NCI-H1694 treated with DMSO at 0.1 percent for 48 hours (cell line): ENCODE data around the gene NR1H3.
"Not testable (repeated sequence)": the region's sequence is repeated elsewhere in the genome, so short reads cannot be mapped to it uniquely, and the experiment has no call there.

ENCODE experiments used
- DNase-seq: peaks from one replicate; lab custom pipeline; 2025; lab: John Stamatoyannopoulos, UW

The NR1H3 gene

DNA sequence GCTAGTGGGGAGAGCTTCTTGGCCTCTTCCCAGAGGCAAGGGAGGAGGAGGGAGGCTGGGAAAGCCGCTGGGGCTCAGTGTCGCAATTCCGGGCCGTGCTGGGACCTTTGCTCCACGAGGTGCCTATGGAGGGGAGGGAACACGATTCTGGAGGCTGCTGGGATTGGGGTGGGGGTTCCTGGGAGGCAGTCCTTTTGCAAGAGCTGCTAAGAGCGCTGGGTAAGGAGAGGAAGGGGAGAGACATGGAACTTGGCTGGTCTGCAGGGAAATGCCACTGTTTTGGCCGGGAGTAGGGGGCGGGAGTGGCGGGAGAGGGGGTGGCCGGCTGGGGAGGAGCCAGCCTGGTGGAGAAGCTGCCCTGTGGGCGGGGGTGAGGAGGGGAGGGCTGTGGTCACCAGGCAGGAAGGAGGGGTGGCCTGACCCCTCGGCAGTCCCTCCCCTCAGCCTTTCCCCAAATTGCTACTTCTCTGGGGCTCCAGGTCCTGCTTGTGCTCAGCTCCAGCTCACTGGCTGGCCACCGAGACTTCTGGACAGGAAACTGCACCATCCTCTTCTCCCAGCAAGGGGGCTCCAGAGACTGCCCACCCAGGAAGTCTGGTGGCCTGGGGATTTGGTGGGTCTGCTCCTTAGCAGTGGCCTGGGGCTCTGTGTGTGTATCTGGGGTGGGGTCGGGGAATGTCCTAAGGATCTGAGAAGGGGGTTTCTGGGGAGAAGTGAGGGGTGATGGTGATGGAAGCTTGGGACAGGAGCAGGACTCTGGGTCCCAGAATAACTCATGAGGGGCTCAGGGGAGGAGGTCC lies at the start of gene NR1H3:
Gene NR1H3, plus strand, starts transcription at position 480 of the 800 bp plus-strand sequence. CDS start 1,221 bp downstream, outside the sequence.
- DNase-seq = no peak

DNA sequence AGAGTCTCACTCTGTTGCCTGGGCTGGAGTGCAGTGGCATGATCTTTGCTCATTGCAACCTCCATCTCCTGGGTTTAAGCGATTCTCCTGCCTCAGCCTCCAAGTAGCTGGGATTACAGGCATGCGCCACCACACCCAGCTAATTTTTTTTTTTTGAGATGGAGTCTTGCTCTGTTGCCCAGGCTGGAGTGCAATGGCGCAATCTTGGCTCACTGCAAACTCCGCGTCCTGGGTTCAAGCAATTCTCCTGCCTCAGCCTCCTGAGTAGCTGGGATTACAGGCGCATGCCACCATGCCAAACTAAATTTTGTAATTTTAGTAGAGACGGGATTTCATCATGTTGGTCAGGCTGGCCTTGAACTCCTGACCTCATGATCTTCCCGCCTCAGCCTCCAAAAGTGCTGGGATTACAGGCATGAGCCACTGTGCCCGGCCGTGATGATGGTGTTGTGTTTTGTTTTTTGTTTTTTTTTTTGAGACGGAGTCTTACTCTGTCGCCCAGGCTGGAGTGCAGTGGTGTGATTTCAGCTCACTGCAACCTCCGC lies 49.7 kb upstream of the NR1H3 start:
- DNase-seq = not testable (repeated sequence)

DNA sequence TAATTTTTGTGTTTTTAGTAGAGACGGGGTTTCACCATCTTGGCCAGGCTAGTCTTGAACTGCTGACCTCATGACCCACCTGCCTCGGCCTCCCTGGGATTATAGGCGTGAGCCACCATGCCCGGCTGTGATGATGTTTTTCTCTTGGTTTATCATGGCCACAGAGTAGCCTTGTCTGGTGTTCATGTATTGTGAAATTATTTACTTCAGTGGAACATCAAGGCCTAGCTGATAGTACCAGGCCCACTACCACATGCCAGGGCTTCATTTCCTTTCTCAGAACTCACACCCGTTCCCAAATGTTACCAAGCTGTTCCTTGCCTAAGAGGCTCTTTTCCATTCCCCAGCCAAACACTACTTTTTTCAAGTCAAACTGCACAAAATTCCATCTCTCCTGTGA lies 49.2 kb upstream of the NR1H3 start:
- no peak for DNase-seq

DNA sequence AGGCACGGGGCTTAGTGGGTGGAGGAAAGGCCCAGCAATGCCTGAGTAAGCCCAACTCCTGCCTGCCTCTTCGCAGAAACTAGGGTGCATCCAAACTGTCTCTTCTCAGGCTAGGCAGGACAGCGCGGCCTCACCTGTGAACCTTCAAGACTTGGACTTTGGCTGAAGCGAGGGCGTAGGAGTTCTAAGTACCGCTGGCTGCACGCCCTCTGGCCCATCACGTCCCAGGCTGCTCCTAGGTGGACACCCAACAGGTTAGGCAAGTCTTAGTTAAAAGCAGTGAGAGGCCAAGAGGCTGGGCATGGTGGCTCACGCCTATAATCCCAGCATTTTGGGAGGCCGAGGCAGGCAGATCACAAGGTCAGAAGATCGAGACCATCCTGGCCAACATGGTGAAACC lies 44.9 kb upstream of the NR1H3 start:
- DNase-seq = no peak

DNA sequence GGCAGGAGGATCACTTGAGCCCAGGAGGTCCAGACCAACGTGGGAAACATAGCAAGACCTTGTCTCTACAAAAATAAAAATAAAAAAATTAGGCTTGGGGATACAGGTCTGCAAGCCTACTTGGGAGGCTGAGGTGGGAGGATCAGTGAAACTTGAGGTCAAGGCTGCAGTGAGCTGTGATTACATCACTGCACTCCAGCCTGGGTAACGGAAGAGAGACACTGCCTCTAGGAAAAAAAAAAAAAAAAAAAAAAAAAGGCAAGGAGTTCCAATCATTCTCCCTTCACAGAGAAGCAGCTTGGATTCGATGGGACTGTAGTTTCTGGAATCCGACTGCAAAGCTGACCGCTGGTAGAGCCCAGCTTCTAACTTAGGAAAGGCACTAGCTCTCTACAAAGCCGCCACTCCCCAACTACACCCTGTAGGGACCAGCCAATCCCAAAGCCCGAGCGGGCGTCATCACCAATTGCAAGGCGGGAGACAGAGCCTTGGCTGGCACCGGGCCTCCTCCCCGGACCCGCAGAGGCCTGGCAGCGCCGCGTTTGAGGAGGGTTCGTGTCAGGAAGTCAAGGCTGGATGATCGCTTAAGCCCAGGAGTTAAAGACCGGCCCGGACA lies 43.7 kb upstream of the NR1H3 start:
- peak; percentile 74 for DNase-seq

DNA sequence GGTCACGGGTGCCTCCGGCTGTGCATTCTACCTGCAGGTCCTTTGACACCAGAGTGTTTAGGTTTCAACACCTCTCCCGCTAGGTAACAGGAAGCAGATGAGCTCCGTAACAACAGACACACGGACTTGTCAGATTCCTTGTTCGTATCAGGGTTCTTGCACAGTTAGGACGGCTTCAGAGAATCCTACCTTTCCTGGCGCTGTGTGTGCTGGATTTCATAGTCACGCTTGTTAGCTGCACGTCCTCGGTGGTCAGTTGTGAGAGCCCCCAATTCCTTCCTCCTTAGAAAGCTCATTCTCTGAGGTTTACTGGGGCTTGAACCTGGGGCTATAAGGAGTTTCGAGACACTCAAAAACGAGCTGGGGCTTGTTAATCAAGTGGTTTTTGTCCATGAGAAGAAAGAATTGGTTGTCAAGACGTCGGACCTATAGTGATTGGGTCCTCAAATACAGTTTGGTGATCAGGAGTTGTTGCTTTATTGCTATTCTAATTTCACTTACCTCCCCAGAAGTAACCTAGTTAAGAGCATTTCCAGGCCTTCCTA lies 42.4 kb upstream of the NR1H3 start:
- no peak for DNase-seq

DNA sequence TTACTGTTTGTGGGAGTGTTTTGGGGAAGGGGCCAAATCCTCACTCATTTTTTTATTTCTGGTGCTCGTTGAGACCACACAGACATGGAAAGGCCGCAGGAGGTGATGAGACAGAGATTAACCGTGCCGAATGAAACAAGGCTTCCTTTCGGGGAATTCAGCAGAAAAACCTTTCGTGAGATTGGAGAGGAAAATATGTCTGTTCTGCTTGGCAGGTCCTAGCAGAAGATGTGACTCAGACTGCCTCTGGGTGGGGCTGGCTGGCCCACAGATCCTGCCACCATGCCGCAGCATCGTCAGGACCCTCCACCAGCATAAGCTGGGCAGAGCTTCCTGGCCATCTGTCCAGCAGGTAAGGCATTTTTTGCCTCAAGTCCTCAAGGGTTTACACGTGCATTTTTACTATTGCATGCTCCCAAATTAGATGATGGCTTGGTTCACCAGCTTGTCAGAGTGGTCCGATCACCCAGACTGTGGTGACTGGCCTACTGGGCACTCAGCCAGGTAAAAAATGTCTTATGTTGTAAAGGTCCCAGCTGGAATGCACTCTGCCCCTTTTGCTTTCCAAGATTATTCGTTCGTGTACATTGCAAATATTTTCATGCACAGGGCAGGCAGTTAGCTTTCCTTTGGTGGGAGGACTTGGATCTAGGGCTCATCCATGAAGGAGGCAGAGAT lies 41.5 kb upstream of the NR1H3 start:
- peak; percentile 19 for DNase-seq

DNA sequence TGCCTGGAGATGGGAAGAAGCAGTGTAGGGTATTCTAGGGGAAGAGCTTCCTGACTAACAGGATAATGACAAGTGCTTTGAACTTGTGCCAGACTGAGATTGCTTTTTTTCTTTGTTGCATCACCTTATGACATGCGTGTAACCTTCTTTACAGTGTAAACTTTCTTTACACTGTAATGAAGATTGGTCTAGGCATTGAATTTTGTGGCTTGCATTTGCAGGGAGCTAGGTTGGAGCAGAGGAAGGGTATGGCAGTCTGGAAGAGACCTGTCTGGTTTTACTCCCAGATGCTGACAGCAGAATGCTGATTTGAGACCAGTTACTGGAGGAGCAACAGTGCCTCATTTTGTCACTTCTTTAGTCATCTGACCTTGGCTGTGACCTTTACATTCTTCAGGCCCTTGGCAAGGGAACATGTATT lies 37.4 kb upstream of the NR1H3 start:
- no peak for DNase-seq

DNA sequence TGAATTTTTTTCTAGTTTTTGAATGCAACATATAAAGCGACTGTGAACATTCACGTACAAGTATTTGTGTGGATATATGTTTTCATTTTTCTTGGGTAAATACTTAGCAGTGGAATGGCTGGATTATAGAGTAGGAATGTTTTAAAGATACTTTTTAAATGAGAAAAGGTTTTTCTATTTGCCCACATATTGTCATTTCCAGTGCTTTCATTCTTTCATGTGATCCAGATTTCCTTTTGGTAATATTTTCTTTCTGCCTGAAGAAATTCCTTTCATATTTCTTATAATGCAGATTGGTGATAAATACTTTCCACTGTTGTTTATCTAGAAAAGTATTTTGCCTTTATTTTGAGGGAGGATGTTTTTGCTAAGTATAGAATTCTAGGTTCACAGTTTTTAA lies 35.1 kb upstream of the NR1H3 start:
- no peak for DNase-seq

DNA sequence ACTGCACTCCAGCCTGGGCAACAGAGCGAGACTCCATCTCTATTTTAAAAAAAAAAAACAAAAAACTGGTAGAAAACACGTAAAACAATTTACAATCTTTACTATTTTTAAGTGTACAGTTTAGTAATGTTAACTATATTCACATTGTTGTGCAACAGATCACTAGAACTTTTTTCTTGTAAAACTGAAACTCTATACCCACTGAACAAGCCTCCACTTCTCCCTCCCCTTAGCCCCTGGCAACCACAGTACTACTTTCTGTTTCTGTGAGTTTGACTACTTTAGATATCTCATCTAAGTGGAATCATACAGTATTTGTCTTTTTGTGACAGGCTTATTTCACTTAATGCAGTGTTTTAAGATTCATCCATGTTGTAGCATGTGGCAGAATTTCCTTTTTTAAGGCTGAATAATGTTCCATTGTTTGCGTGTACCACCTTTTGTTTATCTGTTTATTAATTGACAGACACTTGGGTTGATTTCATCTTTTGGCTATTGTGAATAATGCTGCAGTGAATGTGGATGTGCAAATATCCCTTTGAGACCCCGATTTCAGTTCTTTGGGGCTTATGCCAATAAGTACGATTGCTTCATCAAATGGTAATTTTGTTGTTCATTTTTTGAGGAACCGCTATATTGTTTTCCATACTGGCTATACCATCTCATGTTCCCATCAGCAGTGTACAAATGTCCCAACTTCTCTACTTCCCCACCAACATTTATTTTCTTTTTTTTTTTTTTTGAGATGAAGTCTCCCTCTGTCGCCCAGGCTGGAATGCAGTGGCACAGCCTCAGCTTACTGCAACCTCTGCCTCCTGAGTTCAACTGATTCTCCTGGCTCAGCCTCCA lies 32.0 kb upstream of the NR1H3 start:
- DNase-seq = no peak

DNA sequence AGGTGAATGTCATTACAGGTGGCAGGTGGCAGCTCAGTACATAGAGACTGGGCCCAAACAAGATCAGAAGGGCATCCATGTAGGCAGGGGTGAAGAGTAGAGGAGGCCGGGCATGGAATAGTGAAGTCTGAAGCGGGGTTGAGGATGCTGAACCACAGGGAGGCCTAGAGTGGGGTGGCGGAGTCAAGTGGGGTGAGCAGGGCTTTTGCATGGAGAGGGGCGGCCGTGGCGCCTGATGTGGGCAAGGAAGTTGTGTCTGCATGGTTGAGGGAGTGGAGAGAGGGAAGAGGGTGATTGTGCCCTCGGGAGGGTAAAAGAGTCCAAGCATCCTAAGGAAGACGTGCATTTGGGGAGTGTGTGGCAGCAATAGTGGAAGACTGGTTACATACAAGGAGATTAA lies 28.6 kb upstream of the NR1H3 start:
- DNase-seq = no peak

DNA sequence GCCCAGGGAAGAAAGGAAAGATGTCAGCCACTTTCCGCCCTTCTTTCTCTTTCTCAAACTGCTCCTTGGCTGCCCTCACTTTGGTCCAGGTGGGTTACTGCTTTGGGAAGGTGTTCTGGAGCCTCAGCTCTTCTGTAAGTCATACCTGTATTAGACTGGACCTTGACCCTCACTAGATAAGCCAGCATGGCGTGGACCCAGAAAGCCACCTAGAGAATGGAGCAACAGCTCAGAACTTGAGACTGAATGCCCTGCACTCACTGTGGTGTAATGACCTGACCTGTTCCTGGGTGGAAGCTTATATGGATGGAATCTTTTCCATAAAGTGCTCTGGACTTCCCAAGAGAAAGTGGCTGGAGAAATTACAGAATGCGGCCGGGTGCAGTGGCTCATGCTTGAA lies 24.7 kb upstream of the NR1H3 start:
- no peak for DNase-seq

DNA sequence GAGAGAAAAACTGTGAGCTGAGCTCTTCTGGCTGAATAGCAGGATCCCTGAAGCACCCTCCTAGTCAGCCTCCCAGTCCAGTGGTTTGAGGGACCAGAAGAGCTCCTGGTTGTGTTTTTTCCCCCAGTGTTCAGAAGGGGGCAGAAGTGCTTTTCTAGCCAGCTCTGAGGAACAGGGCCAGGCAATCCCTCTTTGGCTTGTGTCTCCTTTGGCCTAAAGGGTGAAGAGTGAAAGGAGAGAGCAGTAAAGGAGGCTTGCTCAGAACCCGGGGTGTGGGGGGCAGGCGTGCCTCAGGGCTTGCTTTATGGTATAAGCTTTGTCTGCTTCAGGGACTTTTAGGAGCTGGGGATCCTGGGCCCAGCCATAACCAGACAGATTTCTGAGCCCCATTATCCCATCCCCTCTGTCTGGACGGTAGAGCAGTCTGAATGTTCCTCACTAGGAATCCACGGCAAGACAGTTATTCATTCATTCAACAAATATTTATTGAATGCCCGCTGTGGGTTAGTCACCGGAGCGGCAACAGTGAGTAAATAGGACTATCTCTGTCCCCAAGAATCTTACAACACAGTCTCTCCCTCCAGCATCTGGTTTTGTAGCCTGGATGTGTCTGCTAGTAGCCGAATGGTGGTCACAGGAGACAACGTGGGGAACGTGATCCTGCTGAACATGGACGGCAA lies 23.7 kb upstream of the NR1H3 start:
- no peak for DNase-seq

DNA sequence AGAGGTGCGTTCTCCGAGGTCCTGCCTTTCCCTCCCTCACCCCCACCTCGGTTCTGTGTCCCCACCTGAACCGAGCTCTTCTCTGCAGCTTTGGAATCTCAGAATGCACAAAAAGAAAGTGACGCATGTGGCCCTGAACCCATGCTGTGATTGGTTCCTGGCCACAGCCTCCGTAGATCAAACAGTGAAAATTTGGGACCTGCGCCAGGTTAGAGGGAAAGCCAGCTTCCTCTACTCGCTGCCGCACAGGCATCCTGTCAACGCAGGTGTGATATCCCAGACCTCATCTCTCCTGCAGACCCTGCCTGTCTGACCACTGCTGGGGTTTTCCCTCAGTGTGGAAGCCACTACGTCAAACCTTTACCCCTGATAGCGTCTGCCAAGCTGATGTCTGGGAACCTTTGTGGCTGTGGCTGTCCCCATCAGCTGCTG lies 23.1 kb upstream of the NR1H3 start:
- no peak for DNase-seq

DNA sequence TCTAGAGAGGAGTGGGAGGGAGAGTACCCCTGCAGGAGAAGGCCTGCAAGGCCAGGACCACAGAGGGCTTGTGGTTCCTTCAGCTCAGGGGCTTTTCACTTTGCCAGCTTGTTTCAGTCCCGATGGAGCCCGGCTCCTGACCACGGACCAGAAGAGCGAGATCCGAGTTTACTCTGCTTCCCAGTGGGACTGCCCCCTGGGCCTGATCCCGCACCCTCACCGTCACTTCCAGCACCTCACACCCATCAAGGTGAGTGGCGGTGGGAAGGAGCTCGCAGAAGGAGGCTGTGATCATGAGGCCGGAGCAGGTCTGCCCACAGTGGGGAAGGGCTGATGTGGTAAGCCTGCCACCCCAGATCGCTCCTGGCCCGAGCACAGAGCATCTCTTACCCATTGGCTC lies 22.6 kb upstream of the NR1H3 start:
- DNase-seq = no peak

DNA sequence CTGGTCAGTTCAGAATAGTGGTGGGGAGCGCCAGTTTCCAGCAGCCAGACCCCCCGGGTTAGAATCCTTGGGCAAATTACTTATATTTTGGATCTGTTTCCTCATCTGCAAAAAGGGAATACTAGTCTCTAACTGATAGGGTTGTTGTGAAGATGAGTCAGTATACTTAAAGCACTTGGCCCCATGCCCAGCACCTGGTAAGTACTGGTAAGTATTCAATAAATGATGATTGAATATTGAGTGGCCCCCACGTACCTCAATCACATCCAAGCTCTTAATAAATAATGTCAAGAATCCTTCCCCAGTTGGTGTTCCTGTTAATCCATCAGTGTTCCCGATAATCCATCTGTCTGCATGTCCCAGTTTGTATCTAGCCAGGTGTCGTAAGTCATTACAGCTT lies 21.3 kb upstream of the NR1H3 start:
- DNase-seq = no peak

DNA sequence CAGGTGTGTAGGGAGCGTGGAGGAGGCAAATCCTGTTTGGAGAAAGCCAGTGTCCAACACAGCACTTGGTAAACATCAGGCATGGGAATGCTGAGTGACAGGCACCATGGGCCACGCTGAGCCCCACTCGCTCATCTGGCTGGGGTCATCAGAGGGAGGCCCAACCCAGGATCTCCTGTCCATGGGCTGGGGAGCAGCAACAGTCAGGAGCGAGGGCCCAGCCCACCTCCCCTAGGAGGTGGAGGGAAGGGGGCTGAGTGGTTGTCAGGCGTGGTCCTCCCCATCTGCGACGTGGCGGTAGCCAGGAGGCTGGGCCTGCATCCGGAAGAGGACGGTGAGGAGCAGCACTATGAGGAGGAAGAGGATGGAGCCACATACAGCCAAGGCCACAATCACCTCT lies 17.9 kb upstream of the NR1H3 start:
- DNase-seq = no peak

DNA sequence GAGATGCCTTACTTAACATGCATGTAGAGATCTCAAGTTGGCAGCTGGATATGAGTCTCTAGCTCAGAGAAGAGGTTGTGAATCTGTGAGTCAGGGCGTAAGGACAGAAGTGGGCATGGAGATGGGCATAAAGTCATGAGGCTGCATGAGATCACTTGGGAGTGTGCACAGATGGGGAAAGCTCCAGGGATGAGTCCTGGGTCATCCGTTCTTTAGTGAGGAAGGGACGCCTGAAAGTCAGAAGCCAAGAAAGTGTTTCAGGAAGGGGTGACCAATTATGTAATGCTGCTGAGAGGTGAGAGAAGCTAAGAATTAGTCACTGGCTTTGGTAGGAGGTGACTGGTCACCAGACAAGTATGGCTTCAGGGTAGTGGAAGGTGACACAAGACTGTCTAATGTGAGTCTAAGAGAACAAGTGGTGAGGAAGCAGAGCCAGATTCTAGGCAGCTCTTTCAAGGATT lies 15.9 kb upstream of the NR1H3 start:
- no peak for DNase-seq

DNA sequence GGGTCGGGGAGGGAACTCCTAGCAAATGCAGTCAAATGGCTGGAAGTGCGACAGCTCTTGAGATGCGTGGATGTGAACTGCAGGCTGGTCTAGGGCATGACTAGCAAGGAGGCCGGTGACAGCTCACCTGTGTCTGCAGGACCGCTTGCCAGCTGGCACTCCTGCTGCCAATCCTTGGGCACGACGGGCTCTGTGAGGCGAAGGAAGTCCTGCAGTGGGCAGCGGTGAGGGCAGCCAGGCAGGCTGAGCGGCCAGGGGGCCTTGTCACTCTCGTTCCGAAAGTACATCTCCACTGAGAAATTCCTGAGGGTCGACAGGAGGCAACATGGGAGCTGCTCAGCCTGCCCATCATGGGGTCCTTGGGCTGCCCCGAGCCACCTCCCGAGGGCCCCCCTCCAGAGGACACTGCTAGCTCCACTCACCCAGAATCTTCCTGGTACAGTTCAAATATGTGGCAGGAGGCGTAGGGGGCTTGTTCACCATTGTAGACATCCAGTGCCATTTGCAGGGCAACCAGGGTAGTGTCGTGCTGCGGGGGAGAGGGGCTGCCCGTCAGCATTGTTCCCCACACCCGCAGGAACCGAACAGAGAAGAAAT lies 15.1 kb upstream of the NR1H3 start:
- DNase-seq = no peak

DNA sequence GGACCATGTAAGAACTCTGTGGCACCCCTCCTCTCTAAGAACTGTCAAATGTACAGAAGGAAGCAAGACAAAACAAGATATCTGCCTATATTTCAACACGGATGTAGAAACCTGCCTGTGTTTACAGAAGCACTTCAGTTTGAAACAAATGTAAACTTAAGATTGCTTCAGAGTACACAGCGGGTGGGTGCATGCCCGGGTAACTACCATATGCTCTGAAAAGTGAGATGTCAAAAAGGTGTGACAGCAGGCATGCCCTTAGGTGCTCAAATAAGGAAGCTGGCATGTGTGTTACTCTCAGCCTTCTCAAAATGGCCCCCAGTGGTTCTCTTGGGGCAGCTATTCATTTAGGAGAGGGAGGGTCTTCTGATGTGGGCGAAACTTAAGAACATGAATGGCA lies 14.3 kb upstream of the NR1H3 start:
- DNase-seq = no peak
